Embryonic facial prominence (tissue), 1 donor: Measurements from ENCODE around the gene TNS4.

Source experiments
- DNase-seq: peaks from one replicate; pipeline ENCODE4 v3.0.0-alpha.2; 2016; ENCODE audit errors: extremely low spot score

Gene TNS4

GRCh38 chr17:40535438-40535837 is 34.0 kb upstream of the TNS4 start:
- DNase-seq, result no peak

- DNase-seq, result no peak
These were observed 33.2 kb upstream of the TNS4 start for GRCh38 chr17:40534371-40535189.

GRCh38 chr17:40533896-40534295 is 32.5 kb upstream of the TNS4 start:
- no peak for DNase-seq

GRCh38 chr17:40532520-40533253 is 31.3 kb upstream of the TNS4 start:
- no peak for DNase-seq

- no peak for DNase-seq
These were observed 29.9 kb upstream of the TNS4 start for GRCh38 chr17:40531051-40531991.

GRCh38 chr17:40530531-40530994 is 29.1 kb upstream of the TNS4 start:
- DNase-seq, result no peak

- DNase-seq, result no peak
These were observed 28.6 kb upstream of the TNS4 start for GRCh38 chr17:40529991-40530390.

GRCh38 chr17:40528692-40529417 is 27.4 kb upstream of the TNS4 start:
- DNase-seq, result no peak

- no peak for DNase-seq
These were observed 25.2 kb upstream of the TNS4 start for GRCh38 chr17:40526668-40527067.

GRCh38 chr17:40525294-40525693 is 23.9 kb upstream of the TNS4 start:
- DNase-seq, result no peak

GRCh38 chr17:40524243-40524965 is 23.0 kb upstream of the TNS4 start:
- DNase-seq, result no peak

- no peak for DNase-seq
These were observed 21.5 kb upstream of the TNS4 start for GRCh38 chr17:40522961-40523310.

- DNase-seq, result no peak
These were observed 21.0 kb upstream of the TNS4 start for GRCh38 chr17:40522250-40522960.

GRCh38 chr17:40520991-40521453 is 19.6 kb upstream of the TNS4 start:
- no peak for DNase-seq

GRCh38 chr17:40519089-40519775 is 17.8 kb upstream of the TNS4 start:
- no peak for DNase-seq

- no peak for DNase-seq
These were observed 17.1 kb upstream of the TNS4 start for GRCh38 chr17:40518401-40519088.

- no peak for DNase-seq
These were observed 16.6 kb upstream of the TNS4 start for GRCh38 chr17:40517981-40518380.

GRCh38 chr17:40517286-40517662 is 15.9 kb upstream of the TNS4 start:
- DNase-seq, result no peak
